Measurements from ENCODE around the gene SLAMF1. TPM values are rescaled to one million over a fixed set of nuclear protein-coding genes. Genes with fewer than 3 reads are reported as not detected.

The SLAMF1 gene
- total and polyA plus RNA-seq, 7 experiments from 2014 or later = 14.6 to 90.3 (median 22.9) TPM

DNA sequence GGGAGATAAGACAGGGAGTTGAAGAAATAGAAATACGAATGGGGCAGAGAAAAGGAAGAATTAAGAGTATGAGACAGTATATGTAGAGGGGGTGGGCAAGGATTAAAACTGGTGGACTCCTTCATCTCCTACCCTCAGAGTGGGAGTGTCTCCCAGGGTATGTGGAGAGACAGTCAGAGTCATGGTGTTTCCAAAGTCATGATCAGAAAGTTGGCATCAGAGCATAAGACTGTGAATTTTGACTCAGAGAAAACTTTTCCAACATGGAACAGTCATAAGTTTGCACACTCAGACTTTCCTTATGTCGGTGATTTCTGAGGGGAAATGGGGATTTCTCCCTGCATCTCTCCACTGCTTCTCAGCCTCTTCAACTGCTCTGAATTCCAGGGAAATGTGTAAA lies 70.0 kb downstream of the SLAMF1 start:
- no peak for ATAC-seq
- intact Hi-C loops (cut with micrococcal nuclease) = loop anchor here (1.0 to 2.0 kb wide), 6 partner anchors 9 to 56 kb away; no protein-coding TSS in a partner anchor
- Mint-ChIP-seq H3K27ac (peak overlapping the region; percentile 87 to 97 (median 94)), H3K4me1 (peaks cover 65 to 100% (median 94%) of the 10 kb centered on the region in 7 donors), H3K9me3 (peaks cover 0 to 9% (median 0%) of the 10 kb centered on the region in 11 donors), H3K27me3 (no peaks in the 10 kb centered on the region), H3K4me3 (peak overlapping the region; percentile 74 to 97 (median 90)), H3K36me3 (peaks cover 11 to 30% (median 12%) of the 10 kb centered on the region in 5 donors)
- Histone ChIP-seq H3K27ac (ENCODE audit: low read depth, low read length) (peak overlapping the region; percentile 79), H3K4me1 (ENCODE audit: control insufficient read depth in 2 of 2, insufficient read depth in 2 of 2, low read length in 2 of 2) (peaks cover 55 to 82% of the 10 kb centered on the region in 2 donors), H3K27me3 (ENCODE audit: control insufficient read depth in 2 of 2, insufficient read depth in 2 of 2, low read length in 2 of 2) (no peaks in the 10 kb centered on the region), H3K4me3 (ENCODE audit: low read length) (peak overlapping the region; percentile 66), H3K36me3 (ENCODE audit: control insufficient read depth in 2 of 3, insufficient read depth in 3 of 3, low read length in 3 of 3) (no peaks in the 10 kb centered on the region), H3K9me3 (ENCODE audit: control insufficient read depth in 2 of 3, low read length in 3 of 3) (no peaks in the 10 kb centered on the region)
- ChIA-PET CTCF (interaction anchor here (0.6 to 3.1 kb wide), 9 partner anchors 8 to 148 kb away, joined by 3 to 17 read pairs (median 5); no protein-coding TSS in a partner anchor), POLR2A (interaction anchor here (0.6 to 7.3 kb wide), 8 partner anchors 9 to 89 kb away, joined by 3 to 70 read pairs (median 6); no protein-coding TSS in a partner anchor)
- no peak for DNase-seq

DNA sequence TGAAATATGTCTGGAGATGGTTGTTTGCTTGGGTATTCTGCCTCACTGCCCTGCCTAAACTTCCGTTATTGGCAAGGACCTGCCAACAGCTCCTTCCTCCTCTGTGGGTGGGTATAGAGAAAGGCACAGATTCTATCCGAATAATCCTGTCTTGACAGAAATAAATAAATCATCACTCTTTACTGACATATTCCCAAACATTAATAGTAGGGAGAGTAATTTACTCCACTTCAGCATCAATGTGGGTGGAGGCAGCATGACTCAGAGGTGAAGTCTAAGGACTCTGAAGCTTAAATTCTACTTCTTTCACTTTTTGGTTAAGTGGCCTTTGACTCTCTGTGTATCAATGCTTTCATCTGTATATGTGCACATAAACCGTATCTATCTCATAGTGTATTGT lies 70.5 kb downstream of the SLAMF1 start:
- H3K36me3 ChIP-seq (ENCODE audit: control insufficient read depth in 2 of 3, insufficient read depth in 3 of 3, low read length in 3 of 3) = no peaks in the 10 kb centered on the region

DNA sequence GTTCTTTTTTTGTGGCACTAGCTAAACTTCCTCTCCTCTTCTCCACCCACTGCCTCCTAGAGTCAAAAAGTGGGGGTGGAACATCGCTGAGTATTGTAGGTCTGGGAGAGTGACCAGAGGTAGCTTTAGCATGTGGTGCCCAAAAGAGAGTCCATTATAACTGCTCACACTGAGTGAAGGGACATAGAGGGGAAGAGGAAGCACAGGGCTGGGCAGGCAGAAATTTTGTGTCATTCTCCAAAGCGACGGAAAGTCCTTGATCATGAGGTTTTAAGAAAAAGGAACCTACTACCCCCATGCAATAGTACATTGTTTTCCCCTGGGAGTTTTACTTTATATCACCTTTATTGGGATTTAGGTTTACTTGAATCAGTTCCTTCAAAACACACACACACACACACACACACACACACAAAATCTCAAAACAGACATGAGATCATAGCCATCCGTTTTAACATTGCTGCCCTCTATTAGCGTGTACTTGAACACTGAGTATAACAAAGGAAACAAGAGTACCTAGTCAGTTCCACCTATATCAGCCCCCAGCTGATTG lies 71.7 kb downstream of the SLAMF1 start:
- H3K4me1 Mint-ChIP-seq = peaks cover 69 to 100% (median 94%) of the 10 kb centered on the region in 7 donors
- peaks cover 0 to 14% (median 0%) of the 10 kb centered on the region in 11 donors for H3K9me3 Mint-ChIP-seq
- H3K27me3 Mint-ChIP-seq = no peaks in the 10 kb centered on the region
- peaks cover 21 to 40% (median 21%) of the 10 kb centered on the region in 5 donors for H3K36me3 Mint-ChIP-seq
- CTCF ChIA-PET = interaction anchor here (0.5 to 3.1 kb wide), 5 partner anchors 9 to 458 kb away, joined by 3 to 17 read pairs (median 3); no protein-coding TSS in a partner anchor
- peak in 1 of 9 donors; percentile 23 for DNase-seq
- POLR2A ChIA-PET = interaction anchor here (0.7 to 7.3 kb wide), 8 partner anchors 9 to 61 kb away, joined by 3 to 70 read pairs (median 4); no protein-coding TSS in a partner anchor
- H3K4me3 Mint-ChIP-seq = peak overlapping the region; percentile 71 to 97 (median 86)
- ATAC-seq = peak; percentile 67
- Histone ChIP-seq H3K4me1 (ENCODE audit: control insufficient read depth in 2 of 2, insufficient read depth in 2 of 2, low read length in 2 of 2) (peaks cover 55 to 86% of the 10 kb centered on the region in 2 donors), H3K36me3 (ENCODE audit: control insufficient read depth in 2 of 3, insufficient read depth in 3 of 3, low read length in 3 of 3) (no peaks in the 10 kb centered on the region), H3K27me3 (ENCODE audit: control insufficient read depth in 2 of 2, insufficient read depth in 2 of 2, low read length in 2 of 2) (no peaks in the 10 kb centered on the region), H3K9me3 (ENCODE audit: control insufficient read depth in 2 of 3, low read length in 3 of 3) (no peaks in the 10 kb centered on the region), H3K4me3 (ENCODE audit: low read length) (peak overlapping the region; percentile 66), H3K27ac (ENCODE audit: low read depth, low read length) (peak overlapping the region; percentile 79)
- intact Hi-C loops (cut with micrococcal nuclease) = no loop called here
- H3K27ac Mint-ChIP-seq = peak overlapping the region; percentile 52 to 97 (median 94)

More for the DNA sequence above, 70.5 kb downstream of the SLAMF1 start:
- no peaks in the 10 kb centered on the region for H3K27me3 Mint-ChIP-seq
- H3K9me3 Mint-ChIP-seq = peaks cover 0 to 9% (median 0%) of the 10 kb centered on the region in 11 donors
- intact Hi-C loops (cut with micrococcal nuclease) = loop anchor here (1.0 to 2.0 kb wide), 6 partner anchors 8 to 56 kb away; no protein-coding TSS in a partner anchor
- peaks cover 14 to 34% (median 15%) of the 10 kb centered on the region in 5 donors for H3K36me3 Mint-ChIP-seq
- POLR2A ChIA-PET = interaction anchor here (0.6 to 7.3 kb wide), 5 partner anchors 9 to 40 kb away, joined by 3 to 70 read pairs (median 20); no protein-coding TSS in a partner anchor
- Histone ChIP-seq H3K4me3 (ENCODE audit: low read length) (peak overlapping the region; percentile 66), H3K4me1 (ENCODE audit: control insufficient read depth in 2 of 2, insufficient read depth in 2 of 2, low read length in 2 of 2) (peaks cover 54 to 81% of the 10 kb centered on the region in 2 donors), H3K27me3 (ENCODE audit: control insufficient read depth in 2 of 2, insufficient read depth in 2 of 2, low read length in 2 of 2) (no peaks in the 10 kb centered on the region), H3K27ac (ENCODE audit: low read depth, low read length) (peak overlapping the region; percentile 79), H3K9me3 (ENCODE audit: control insufficient read depth in 2 of 3, low read length in 3 of 3) (no peaks in the 10 kb centered on the region)
- H3K27ac Mint-ChIP-seq = peak overlapping the region; percentile 87 to 97 (median 94)
- DNase-seq (no peak), ATAC-seq (peak; percentile 49)
- H3K4me1 Mint-ChIP-seq = peaks cover 69 to 100% (median 94%) of the 10 kb centered on the region in 7 donors
- H3K4me3 Mint-ChIP-seq = peak overlapping the region; percentile 68 to 97 (median 90)
- CTCF ChIA-PET = interaction anchor here (0.6 to 3.1 kb wide), 4 partner anchors 11 to 41 kb away, joined by 3 to 17 read pairs (median 10); no protein-coding TSS in a partner anchor

DNA sequence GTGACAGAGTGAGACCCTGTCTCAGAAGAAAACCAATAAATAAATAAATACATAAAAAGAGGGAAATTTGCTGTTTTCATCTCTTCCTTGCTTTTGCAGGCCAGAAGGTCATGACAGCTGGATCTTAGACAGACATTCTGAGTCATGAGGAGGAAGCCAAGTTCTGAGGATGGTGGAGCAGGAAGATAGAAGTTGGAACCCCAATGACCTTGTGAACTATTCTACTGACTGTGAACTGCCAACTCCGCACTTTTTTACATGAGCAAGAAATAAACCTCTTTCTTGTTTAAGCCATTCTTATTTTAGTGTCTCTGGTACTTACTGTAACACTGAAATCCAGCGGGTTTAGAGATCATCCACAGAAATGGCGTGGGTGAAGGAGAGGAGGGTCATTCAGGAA lies 76.0 kb downstream of the SLAMF1 start:
- H3K9me3 Mint-ChIP-seq = peaks cover 0 to 14% (median 3%) of the 10 kb centered on the region in 11 donors
- Histone ChIP-seq H3K4me3 (ENCODE audit: low read length) (no peak overlapping the region), H3K36me3 (ENCODE audit: control insufficient read depth in 2 of 3, insufficient read depth in 3 of 3, low read length in 3 of 3) (no peaks in the 10 kb centered on the region), H3K27ac (ENCODE audit: low read depth, low read length) (no peak overlapping the region), H3K4me1 (ENCODE audit: control insufficient read depth in 2 of 2, insufficient read depth in 2 of 2, low read length in 2 of 2) (peaks cover 93 to 96% of the 10 kb centered on the region in 2 donors), H3K9me3 (ENCODE audit: control insufficient read depth in 2 of 3, low read length in 3 of 3) (no peaks in the 10 kb centered on the region), H3K27me3 (ENCODE audit: control insufficient read depth in 2 of 2, insufficient read depth in 2 of 2, low read length in 2 of 2) (no peaks in the 10 kb centered on the region)
- H3K4me3 Mint-ChIP-seq = peak overlapping the region in 4 of 10 donors; percentile 0 to 79 (median 60)
- intact Hi-C loops (cut with micrococcal nuclease) = no loop called here
- CTCF ChIA-PET = interaction anchor here (1.4 kb wide), 1 partner anchor 15 kb away, joined by 3 read pairs; no protein-coding TSS in a partner anchor
- H3K4me1 Mint-ChIP-seq = peaks cover 76 to 100% (median 91%) of the 10 kb centered on the region in 7 donors
- ATAC-seq (no peak), DNase-seq (no peak)
- peaks cover 21 to 59% (median 27%) of the 10 kb centered on the region in 5 donors for H3K36me3 Mint-ChIP-seq
- H3K27ac Mint-ChIP-seq = peak overlapping the region; percentile 8 to 98 (median 89)
- POLR2A ChIA-PET = interaction anchor here (1.3 to 1.7 kb wide), 4 partner anchors 8 to 142 kb away, joined by 4 to 9 read pairs (median 6); partner anchors contain the start of gene CD84
- H3K27me3 Mint-ChIP-seq = no peaks in the 10 kb centered on the region

DNA sequence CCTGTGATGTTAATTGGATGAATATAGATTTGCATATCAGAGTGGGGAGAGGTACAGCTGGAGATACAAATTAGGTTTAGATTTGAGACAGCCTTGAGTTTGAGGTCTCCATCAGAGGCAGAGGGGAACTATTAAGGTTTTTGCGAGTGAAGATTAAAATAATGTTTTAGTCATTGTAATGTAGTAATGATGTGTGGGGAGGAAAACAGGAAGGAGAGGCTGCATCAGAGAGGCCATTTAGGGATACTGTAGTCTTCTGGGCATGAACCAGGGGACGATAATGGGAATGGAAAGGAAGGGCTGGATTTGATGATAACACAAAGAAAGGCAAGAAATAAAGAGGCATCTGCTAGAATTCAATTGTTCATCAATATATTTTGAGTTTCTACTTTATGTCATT lies 77.0 kb downstream of the SLAMF1 start:
- no peaks in the 10 kb centered on the region for H3K27me3 ChIP-seq (ENCODE audit: control insufficient read depth in 2 of 2, insufficient read depth in 2 of 2, low read length in 2 of 2)
- Mint-ChIP-seq H3K4me3 (peak overlapping the region; percentile 0 to 79 (median 36)), H3K4me1 (peaks cover 75 to 100% (median 91%) of the 10 kb centered on the region in 7 donors), H3K27ac (peak overlapping the region; percentile 44 to 98 (median 89)), H3K27me3 (no peaks in the 10 kb centered on the region), H3K9me3 (peaks cover 0 to 14% (median 3%) of the 10 kb centered on the region in 11 donors), H3K36me3 (peaks cover 24 to 60% (median 35%) of the 10 kb centered on the region in 5 donors)
- H3K9me3 ChIP-seq (ENCODE audit: control insufficient read depth in 2 of 3, low read length in 3 of 3) = no peaks in the 10 kb centered on the region
- DNase-seq (no peak), ATAC-seq (peak; percentile 29)
- H3K4me1 ChIP-seq (ENCODE audit: control insufficient read depth in 2 of 2, insufficient read depth in 2 of 2, low read length in 2 of 2) = peaks cover 92 to 98% of the 10 kb centered on the region in 2 donors
- CTCF ChIA-PET = interaction anchor here (0.7 to 1.4 kb wide), 2 partner anchors 14 to 139 kb away, joined by 3 read pairs; no protein-coding TSS in a partner anchor
- peak overlapping the region; percentile 29 for H3K27ac ChIP-seq (ENCODE audit: low read depth, low read length)
- H3K36me3 ChIP-seq (ENCODE audit: control insufficient read depth in 2 of 3, insufficient read depth in 3 of 3, low read length in 3 of 3) = no peaks in the 10 kb centered on the region
- POLR2A ChIA-PET = interaction anchor here (0.7 to 1.7 kb wide), 6 partner anchors 9 to 141 kb away, joined by 3 to 9 read pairs (median 4); partner anchors contain the start of gene CD84
- intact Hi-C loops (cut with micrococcal nuclease) = loop anchor here in 1 of 2 donors (5.0 kb wide), 1 partner anchor 227 kb away; the partner anchor contains the start of gene LY9
- peak overlapping the region; percentile 5 for H3K4me3 ChIP-seq (ENCODE audit: low read length)
